Activated CD8-positive, alpha-beta T cell treated with anti-CD3 and anti-CD28 coated beads, Interleukin-2, amount 10 ng/mL, durations not matched to agents 7 days and 5 days (primary cell): ENCODE data around the gene MED29. TPM values are rescaled to one million over a fixed set of nuclear protein-coding genes. Genes with fewer than 3 reads are reported as not detected.

Experiments
- ATAC-seq: fragments of 150-1000 bp; cut with Tn5 transposase; one replicate; pipeline ENCODE4 v1.10.0; 2021; ENCODE audit warnings: moderate library complexity
- CTCF ChIA-PET: fragments of 350-600 bp; sonication (Branson Sonifier 250); formaldehyde crosslinking; loops from one replicate; lab custom pipeline; 2021; ENCODE audit warnings: antibody characterized with exemption; lab: Charles Lee
- POLR2A ChIA-PET: fragments of 350-600 bp; sonication (Branson Sonifier 250); formaldehyde crosslinking; loops from one replicate; lab custom pipeline; 2021; ENCODE audit warnings: antibody characterized with exemption; lab: Charles Lee
- DNase-seq: peaks from one replicate; pipeline ENCODE4 v3.0.0-alpha.2; 2020
- H3K27ac Mint-ChIP-seq: one replicate; pipeline ENCODE4 v1.8.0; 2021; ENCODE audit warnings: mild to moderate bottlenecking, mixed read lengths
- H3K27me3 Mint-ChIP-seq: one replicate; pipeline ENCODE4 v1.8.0; 2021; ENCODE audit warnings: low read depth, mixed read lengths
- H3K36me3 Mint-ChIP-seq: one replicate; pipeline ENCODE4 v1.8.0; 2021; ENCODE audit warnings: low read depth, mixed read lengths
- H3K4me1 Mint-ChIP-seq: one replicate; pipeline ENCODE4 v1.8.0; 2021; ENCODE audit warnings: low read depth, mixed read lengths
- H3K4me3 Mint-ChIP-seq: one replicate; pipeline ENCODE4 v1.8.0; 2021; ENCODE audit warnings: mild to moderate bottlenecking, mixed read lengths
- H3K9me3 Mint-ChIP-seq: one replicate; pipeline ENCODE4 v1.8.0; 2022; ENCODE audit warnings: mixed read lengths; ENCODE audit not compliant: insufficient read depth
- total RNA-seq, 2 experiments: library from RNA; stranded (reverse); gene quantifications; one replicate each; pipeline ENCODE4 v1.2.3, GENCODE V29; 2021

MED29 gene
- total RNA-seq, 2 experiments from 2014 or later: 32.6 to 39.3 TPM

DNA sequence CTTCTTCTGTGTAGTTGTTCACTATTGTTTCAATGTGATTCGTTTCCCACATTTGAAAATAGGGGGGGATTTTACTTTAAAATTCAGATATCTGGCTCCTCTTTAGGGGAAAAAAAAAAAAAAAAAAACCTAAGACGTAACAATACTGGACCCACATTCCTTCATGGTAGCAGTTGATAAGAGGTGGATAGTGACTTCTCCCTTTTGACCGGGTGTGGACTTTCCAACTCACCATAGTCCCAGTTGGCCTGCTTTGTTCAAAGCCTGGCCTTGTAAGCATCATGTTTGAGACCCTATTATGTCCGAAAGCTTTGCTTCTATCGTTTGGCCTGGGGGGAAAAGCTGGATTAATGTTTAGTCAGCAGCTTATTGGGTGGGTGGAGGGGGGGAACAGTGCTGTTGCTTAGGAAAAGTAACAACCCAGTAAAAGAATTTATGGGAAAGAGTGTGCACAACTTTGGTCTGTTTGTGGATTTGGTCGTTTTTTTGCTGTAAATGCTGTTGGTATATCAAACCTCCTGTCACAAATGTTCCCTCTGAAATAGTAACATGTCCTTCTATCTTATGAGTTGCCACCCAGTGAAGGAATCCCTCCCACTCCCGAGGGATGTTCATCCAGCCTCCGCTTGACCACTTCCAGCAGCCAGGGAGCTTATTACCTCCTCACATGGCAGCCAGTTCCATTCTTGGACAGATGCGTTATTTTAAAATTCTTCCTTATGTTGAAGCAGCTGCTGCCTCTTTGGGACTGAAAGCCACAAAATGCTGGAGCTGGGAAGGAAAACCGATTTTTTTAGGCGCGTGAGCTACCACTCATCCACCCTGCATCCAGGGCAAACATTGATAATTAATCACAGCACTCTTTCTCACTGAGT is 38.6 kb upstream of the MED29 start:
- ATAC-seq (no peak), DNase-seq (no peak)
- Mint-ChIP-seq H3K4me1 (peaks cover 22% of the 10 kb centered on the region), H3K27me3 (no peaks in the 10 kb centered on the region), H3K27ac (peak overlapping the region; percentile 13), H3K9me3 (no peaks in the 10 kb centered on the region), H3K4me3 (no peak overlapping the region), H3K36me3 (peaks cover 44% of the 10 kb centered on the region)
- POLR2A ChIA-PET: interaction anchor here (1.1 kb wide), 1 partner anchor 39 kb away, joined by 4 read pairs; the partner anchor contains the start of genes MED29 and PAF1
- CTCF ChIA-PET: interaction anchor here (1.7 kb wide), 1 partner anchor 11 kb away, joined by 6 read pairs; no protein-coding TSS in a partner anchor

DNA sequence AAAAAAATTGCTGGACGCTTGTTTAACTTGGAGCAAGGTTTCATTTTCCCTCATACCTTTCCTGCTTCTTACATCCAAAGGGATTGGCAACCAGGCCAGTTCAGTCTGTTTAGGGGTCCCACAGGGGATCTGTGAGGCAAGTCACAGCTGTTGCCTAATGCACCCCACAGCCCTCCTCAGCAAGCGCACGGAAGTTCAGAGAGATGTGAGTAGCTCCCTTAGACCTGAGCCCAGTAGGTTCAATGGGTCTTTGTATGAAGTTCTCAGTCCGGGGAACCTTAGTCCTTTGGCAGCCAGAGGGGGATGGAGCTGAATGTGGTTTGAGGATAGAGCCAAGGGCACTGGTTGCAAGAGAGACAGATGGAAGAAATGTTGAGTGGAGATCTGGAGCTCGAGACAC is 35.9 kb upstream of the MED29 start:
- DNase-seq (no peak), ATAC-seq (no peak)
- POLR2A ChIA-PET: interaction anchor here (1.2 kb wide), 2 partner anchors 13 to 36 kb away, joined by 3 read pairs; partner anchors contain the start of genes MED29, PAF1 and SAMD4B
- Mint-ChIP-seq H3K4me3 (no peak overlapping the region), H3K9me3 (no peaks in the 10 kb centered on the region), H3K4me1 (peaks cover 15% of the 10 kb centered on the region), H3K27ac (no peak overlapping the region), H3K36me3 (peaks cover 48% of the 10 kb centered on the region), H3K27me3 (no peaks in the 10 kb centered on the region)
- CTCF ChIA-PET: interaction anchor here (1.2 kb wide), 1 partner anchor 85 kb away, joined by 4 read pairs; no protein-coding TSS in a partner anchor

DNA sequence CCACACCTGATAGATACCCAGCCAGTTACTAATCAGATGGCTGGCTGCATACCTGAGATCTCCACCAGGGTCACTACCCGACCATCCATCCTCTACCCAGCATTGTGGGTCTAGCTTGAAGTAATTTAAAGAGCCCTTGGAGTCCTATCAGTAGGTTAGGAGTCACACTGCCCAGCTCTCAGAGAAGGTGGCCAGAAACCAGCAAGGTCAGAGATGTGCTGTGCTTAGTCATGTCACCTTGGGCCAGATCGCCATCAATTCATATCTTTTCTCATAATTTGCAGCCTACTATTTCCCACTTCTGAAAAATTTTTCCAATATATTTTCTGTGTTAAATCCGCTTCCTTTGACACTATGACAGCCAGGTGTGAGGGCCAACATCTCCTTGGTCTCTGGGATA is 35.1 kb upstream of the MED29 start:
- ATAC-seq (no peak), DNase-seq (no peak)
- H3K27ac Mint-ChIP-seq: no peak overlapping the region
- no peak overlapping the region for H3K4me3 Mint-ChIP-seq
- ChIA-PET POLR2A (interaction anchor here (1.2 kb wide), 1 partner anchor 35 kb away, joined by 3 read pairs; the partner anchor contains the start of genes MED29 and PAF1), CTCF (interaction anchor here (0.8 kb wide), 1 partner anchor 488 kb away, joined by 3 read pairs; no protein-coding TSS in a partner anchor)
- no peaks in the 10 kb centered on the region for H3K27me3 Mint-ChIP-seq
- peaks cover 53% of the 10 kb centered on the region for H3K36me3 Mint-ChIP-seq
- peaks cover 13% of the 10 kb centered on the region for H3K4me1 Mint-ChIP-seq
- H3K9me3 Mint-ChIP-seq: no peaks in the 10 kb centered on the region

DNA sequence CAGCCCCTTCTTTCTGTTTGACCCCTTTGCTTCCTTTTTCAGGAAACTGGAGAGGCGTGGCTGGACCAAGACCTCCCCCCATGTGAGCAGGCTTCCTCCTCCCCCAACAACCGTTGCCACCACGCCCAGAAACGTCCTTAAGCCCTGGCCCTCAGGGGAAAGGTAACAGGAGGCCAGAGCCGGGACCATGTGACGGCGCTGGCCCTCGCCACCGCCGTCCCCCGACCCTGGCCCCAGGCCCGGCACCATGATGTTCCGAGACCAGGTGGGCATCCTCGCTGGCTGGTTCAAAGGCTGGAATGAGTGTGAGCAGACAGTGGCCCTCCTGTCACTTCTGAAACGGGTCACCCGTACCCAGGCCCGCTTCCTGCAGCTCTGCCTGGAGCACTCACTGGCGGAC is 34.5 kb upstream of the MED29 start:
- Mint-ChIP-seq H3K9me3 (no peaks in the 10 kb centered on the region), H3K36me3 (peaks cover 53% of the 10 kb centered on the region), H3K27me3 (no peaks in the 10 kb centered on the region), H3K4me1 (peaks cover 8% of the 10 kb centered on the region), H3K4me3 (no peak overlapping the region), H3K27ac (no peak overlapping the region)
- CTCF ChIA-PET: interaction anchor here (0.8 kb wide), 1 partner anchor 488 kb away, joined by 3 read pairs; no protein-coding TSS in a partner anchor
- ATAC-seq (no peak), DNase-seq (no peak)
- POLR2A ChIA-PET: no interaction called here

DNA sequence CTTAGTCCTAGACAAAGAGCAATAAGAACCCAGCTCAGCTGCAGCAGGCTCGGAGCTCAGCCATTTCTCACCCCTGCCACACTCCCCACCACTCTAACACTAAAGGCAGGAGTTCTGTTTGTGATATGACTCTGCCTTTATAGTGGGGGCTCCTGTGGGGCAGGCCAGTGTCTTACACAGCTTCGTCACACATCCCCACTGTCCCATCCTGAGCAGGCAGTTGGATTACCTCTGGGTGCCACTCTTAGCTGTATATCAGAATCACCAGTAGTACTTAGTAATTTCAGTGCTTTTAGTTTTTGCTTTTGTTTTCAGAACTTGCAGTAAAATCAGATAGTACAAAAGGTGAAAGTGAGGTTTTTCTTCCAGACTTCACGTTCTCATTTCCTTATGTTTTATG is 32.2 kb upstream of the MED29 start:
- DNase-seq (no peak), ATAC-seq (no peak)
- H3K4me3 Mint-ChIP-seq: no peak overlapping the region
- H3K27ac Mint-ChIP-seq: no peak overlapping the region
- H3K9me3 Mint-ChIP-seq: no peaks in the 10 kb centered on the region
- H3K36me3 Mint-ChIP-seq: peaks cover 49% of the 10 kb centered on the region
- H3K4me1 Mint-ChIP-seq: no peaks in the 10 kb centered on the region
- no peaks in the 10 kb centered on the region for H3K27me3 Mint-ChIP-seq
- ChIA-PET POLR2A (interaction anchor here (0.6 kb wide), 1 partner anchor 23 kb away, joined by 3 read pairs; the partner anchor contains the start of gene GMFG), CTCF (no interaction called here)

DNA sequence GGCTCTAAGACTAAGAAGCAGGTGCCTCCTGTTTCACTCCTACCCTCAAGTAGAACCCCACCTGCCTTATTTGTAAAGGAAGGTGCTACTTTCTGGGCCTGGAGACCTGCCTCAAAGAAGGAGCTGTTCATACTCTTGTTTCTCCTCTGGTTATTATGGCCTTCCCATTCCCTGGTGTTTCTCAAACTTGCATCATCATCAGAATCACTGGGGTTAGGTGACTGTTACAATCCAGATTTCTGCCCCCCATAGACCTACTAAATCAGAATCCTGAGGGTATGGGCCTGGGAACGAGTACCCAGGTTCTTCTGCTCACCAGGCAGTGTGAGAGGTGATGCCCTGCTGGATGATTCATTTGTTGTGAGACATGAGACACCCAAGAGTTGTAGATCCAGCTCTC is 30.6 kb upstream of the MED29 start:
- no peaks in the 10 kb centered on the region for H3K9me3 Mint-ChIP-seq
- H3K4me1 Mint-ChIP-seq: no peaks in the 10 kb centered on the region
- no peak overlapping the region for H3K27ac Mint-ChIP-seq
- H3K4me3 Mint-ChIP-seq: no peak overlapping the region
- DNase-seq (no peak), ATAC-seq (no peak)
- ChIA-PET CTCF (no interaction called here), POLR2A (no interaction called here)
- peaks cover 45% of the 10 kb centered on the region for H3K36me3 Mint-ChIP-seq
- no peaks in the 10 kb centered on the region for H3K27me3 Mint-ChIP-seq

DNA sequence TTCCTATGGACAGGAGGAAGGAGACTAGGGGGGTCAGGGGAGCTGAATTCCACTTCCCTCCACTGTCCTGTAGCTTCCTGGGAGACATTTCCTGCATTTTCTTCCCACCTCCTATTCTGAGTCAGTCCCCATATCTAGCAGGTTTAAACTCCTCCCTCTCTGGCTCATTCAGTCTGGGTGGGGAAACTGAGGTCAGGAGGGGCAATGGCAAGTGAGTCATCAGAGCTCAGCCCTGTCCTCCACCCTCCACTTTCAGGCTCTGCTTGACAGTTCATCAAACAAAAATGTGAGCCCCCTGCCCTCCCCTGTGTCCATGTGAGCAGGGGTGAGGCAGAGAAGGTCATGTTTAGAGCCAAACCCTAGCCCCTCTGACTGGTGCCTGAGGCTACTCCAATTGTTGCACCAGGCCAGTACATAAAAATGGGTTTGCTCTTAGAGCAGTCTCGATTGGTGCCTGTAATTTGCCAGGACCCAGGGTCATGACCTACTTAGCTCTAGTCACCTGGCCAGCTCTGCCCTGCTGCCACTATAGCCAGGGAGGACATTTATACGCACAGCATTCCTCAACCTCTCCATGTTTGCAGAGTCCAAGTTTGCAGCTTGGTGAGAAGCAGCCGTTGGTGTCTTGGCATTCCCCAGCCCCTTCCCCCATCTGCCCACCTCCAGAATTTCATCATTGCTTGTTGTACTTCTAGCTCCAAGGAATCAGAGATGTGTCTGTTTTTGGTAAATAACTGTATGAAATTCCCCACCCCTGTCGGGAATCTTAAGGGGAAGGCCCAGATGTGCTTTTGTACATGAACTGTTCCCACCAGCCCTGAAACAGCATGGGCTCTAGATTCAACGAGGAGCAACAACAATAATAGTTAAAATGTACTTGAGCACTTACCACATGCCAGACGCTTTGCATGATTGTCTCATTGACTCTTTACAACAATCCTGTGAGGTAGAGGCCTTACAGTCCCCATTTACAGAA is 28.2 kb upstream of the MED29 start:
- H3K4me1 Mint-ChIP-seq: no peaks in the 10 kb centered on the region
- ChIA-PET CTCF (interaction anchor here (0.7 to 1.5 kb wide), 3 partner anchors 10 to 252 kb away, joined by 3 to 6 read pairs (median 5); partner anchors contain the start of gene SAMD4B), POLR2A (interaction anchor here (0.6 kb wide), 2 partner anchors 21 to 31 kb away, joined by 3 read pairs; partner anchors contain the start of gene SAMD4B)
- H3K27me3 Mint-ChIP-seq: no peaks in the 10 kb centered on the region
- no peak overlapping the region for H3K4me3 Mint-ChIP-seq
- H3K27ac Mint-ChIP-seq: no peak overlapping the region
- DNase-seq (no peak), ATAC-seq (no peak)
- H3K36me3 Mint-ChIP-seq: peaks cover 29% of the 10 kb centered on the region
- no peaks in the 10 kb centered on the region for H3K9me3 Mint-ChIP-seq

DNA sequence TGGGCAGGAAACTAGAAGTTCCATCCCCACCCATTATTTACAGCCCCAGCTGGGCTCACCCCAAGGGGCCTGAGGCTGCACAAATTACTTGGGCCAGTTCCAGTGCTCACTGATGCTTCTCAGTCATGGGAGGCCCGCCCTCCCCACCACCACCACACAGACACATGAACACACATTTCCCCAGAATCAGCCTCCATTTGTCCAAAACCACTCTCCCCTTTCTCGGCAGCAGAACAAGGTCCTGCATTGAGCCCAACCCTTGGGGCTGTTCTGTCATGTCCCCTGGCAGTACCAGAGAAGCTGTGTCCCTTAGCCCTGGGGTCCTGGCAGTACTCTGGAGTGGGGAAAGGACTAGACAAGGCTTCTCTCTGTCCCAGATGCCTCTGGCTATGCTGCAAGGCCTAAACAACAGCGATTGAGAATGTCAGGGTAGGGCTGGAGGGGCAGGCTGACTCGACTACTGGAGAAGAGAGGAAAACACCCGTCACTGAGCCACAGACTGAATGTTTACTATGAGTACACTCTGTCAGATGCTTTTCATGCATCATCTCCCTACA is 27.2 kb upstream of the MED29 start:
- Mint-ChIP-seq H3K4me1 (no peaks in the 10 kb centered on the region), H3K4me3 (no peak overlapping the region), H3K27ac (no peak overlapping the region), H3K27me3 (no peaks in the 10 kb centered on the region), H3K9me3 (no peaks in the 10 kb centered on the region), H3K36me3 (peaks cover 34% of the 10 kb centered on the region)
- ChIA-PET POLR2A (no interaction called here), CTCF (interaction anchor here (1.0 to 1.5 kb wide), 2 partner anchors 11 to 21 kb away, joined by 5 to 6 read pairs; partner anchors contain the start of gene SAMD4B)
- DNase-seq (no peak), ATAC-seq (no peak)

DNA sequence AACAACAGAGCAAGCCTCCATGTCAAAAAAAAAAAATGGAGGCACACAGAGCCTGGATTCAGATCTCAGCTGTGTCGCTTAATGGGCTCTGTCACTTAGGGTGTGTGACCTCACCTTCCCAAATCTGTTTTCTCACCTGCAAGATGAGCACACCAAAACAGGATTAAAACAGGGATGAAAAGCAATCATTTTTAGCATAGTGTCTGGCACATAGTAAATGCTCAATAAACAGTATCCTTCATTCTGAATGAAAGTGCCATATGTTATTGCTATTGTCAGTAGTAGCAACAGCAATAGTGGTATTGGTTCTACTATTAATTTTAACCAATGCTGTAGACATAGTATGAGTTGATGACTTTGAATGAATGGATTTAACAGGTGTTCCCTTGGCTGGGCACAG is 25.6 kb upstream of the MED29 start:
- ATAC-seq: no peak
- Mint-ChIP-seq H3K4me3 (no peak overlapping the region), H3K9me3 (no peaks in the 10 kb centered on the region), H3K27me3 (no peaks in the 10 kb centered on the region), H3K4me1 (no peaks in the 10 kb centered on the region), H3K36me3 (peaks cover 28% of the 10 kb centered on the region), H3K27ac (no peak overlapping the region)
- ChIA-PET CTCF (no interaction called here), POLR2A (no interaction called here)
- DNase-seq: no peak

DNA sequence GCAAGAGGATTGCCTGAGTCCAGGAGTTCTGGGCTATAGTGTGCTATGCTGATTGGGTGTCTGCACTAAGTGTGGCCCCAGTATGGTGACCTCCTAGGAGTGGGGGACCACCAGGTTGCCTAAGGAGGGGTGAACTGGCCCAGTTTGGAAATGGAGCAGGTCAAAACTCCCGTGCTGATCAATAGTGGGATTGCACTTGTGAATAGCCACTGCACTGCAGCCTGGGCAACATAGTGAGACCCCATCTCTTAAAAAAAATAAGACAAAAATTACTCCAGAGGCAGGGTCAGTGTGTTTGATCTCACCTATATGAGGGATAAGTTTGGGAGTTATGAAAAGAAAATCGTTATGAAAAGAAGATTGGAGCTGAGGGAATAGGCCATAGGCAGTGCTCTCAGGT is 22.0 kb upstream of the MED29 start:
- no peaks in the 10 kb centered on the region for H3K4me1 Mint-ChIP-seq
- ChIA-PET CTCF (no interaction called here), POLR2A (interaction anchor here (0.7 kb wide), 1 partner anchor 66 kb away, joined by 3 read pairs; the partner anchor contains the start of gene RPS16)
- DNase-seq (no peak), ATAC-seq (no peak)
- H3K4me3 Mint-ChIP-seq: no peak overlapping the region
- peaks cover 27% of the 10 kb centered on the region for H3K36me3 Mint-ChIP-seq
- H3K9me3 Mint-ChIP-seq: no peaks in the 10 kb centered on the region
- no peaks in the 10 kb centered on the region for H3K27me3 Mint-ChIP-seq
- H3K27ac Mint-ChIP-seq: no peak overlapping the region

DNA sequence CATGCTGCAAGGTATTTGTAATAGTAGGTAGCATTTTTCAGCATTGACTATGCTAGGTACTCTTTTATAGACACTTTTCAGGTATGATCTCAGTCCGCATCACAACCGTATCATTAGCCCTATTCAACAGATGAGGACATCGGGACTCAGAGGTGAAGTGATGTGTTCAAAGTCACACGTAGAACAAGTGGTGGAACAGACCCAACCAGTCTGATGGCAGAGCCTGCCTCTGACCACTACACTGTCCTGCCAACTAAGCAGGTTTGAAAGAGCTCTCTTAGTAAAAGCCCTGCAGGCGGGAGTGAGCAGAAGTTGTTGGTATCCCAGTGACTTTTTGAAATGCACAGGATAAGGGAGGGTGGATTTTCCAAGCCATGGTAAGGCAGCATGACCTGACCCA is 20.4 kb upstream of the MED29 start:
- POLR2A ChIA-PET: no interaction called here
- DNase-seq: no peak
- peaks cover 23% of the 10 kb centered on the region for H3K36me3 Mint-ChIP-seq
- H3K9me3 Mint-ChIP-seq: no peaks in the 10 kb centered on the region
- no peak overlapping the region for H3K4me3 Mint-ChIP-seq
- no peak for ATAC-seq
- CTCF ChIA-PET: no interaction called here
- H3K27ac Mint-ChIP-seq: no peak overlapping the region
- no peaks in the 10 kb centered on the region for H3K27me3 Mint-ChIP-seq
- H3K4me1 Mint-ChIP-seq: no peaks in the 10 kb centered on the region
